Osteoblast (primary cell): ENCODE data around the gene ZFPL1. TPM values are rescaled to one million over a fixed set of nuclear protein-coding genes. Genes with fewer than 3 reads are reported as not detected.

Experiments
- DNase-seq: peaks from one replicate; pipeline ENCODE4 v3.0.0; 2011; ENCODE audit warnings: low spot score, mixed read lengths; ENCODE audit not compliant: insufficient read length; ENCODE audit errors: missing footprints
- H2AFZ ChIP-seq: 2 replicates; pipeline ENCODE4 v1.6.0; 2011; ENCODE audit warnings: mild to moderate bottlenecking, low read length
- H3K27ac ChIP-seq: 2 replicates; pipeline ENCODE4 v1.5.1; 2011; ENCODE audit warnings: mild to moderate bottlenecking, low read depth, low read length, moderate library complexity
- H3K27me3 ChIP-seq: 2 replicates; pipeline ENCODE4 v1.6.0; 2012; ENCODE audit warnings: mild to moderate bottlenecking, control low read depth, inconsistent platforms, low read length, moderate library complexity; ENCODE audit not compliant: insufficient read depth
- H3K36me3 ChIP-seq: 2 replicates; pipeline ENCODE4 v1.5.1; 2011; ENCODE audit warnings: mild to moderate bottlenecking, low read length, control low read depth, moderate library complexity; ENCODE audit not compliant: insufficient read depth
- H3K4me1 ChIP-seq: 2 replicates; pipeline ENCODE4 v1.5.1; 2011; ENCODE audit warnings: mild to moderate bottlenecking, low read length, control low read depth, moderate library complexity; ENCODE audit not compliant: insufficient read depth
- H3K4me2 ChIP-seq: 2 replicates; pipeline ENCODE4 v1.6.0; 2011; ENCODE audit warnings: mild to moderate bottlenecking, low read length; ENCODE audit not compliant: insufficient read depth
- H3K4me3 ChIP-seq: fragments of 200-600 bp; sonication (generic); 3 replicates; pipeline ENCODE4 v1.5.1; 2012; ENCODE audit warnings: mild to moderate bottlenecking, low read length, inconsistent platforms; ENCODE audit not compliant: insufficient read depth
- H3K79me2 ChIP-seq: 2 replicates; pipeline ENCODE4 v1.6.0; 2012; ENCODE audit warnings: mild to moderate bottlenecking, low read length, control low read depth, inconsistent platforms; ENCODE audit not compliant: insufficient read depth
- H3K9me3 ChIP-seq: 2 replicates; pipeline ENCODE4 v1.5.1; 2011; ENCODE audit warnings: low read depth, low read length, control low read depth
- H4K20me1 ChIP-seq: 2 replicates; pipeline ENCODE4 v1.6.0; 2012; ENCODE audit warnings: mild to moderate bottlenecking, low read length, control low read depth; ENCODE audit not compliant: insufficient read depth
- total RNA-seq: library from RNA; depleted of rRNA; stranded (reverse); fragments of >200 nt; gene quantifications from 2 replicates; pipeline ENCODE4 v1.2.3, GENCODE V29; 2012
- TF ChIP-seq, protein P1 (sequence below): IDR thresholded peaks from 2 replicates; pipeline ENCODE4 v1.5.1; 2011; ENCODE audit warnings: mild to moderate bottlenecking, low read depth, low read length, moderate library complexity; ENCODE audit errors: extremely low read depth

The ZFPL1 gene
- total RNA-seq, 1 donor, result 39.4 TPM

DNA sequence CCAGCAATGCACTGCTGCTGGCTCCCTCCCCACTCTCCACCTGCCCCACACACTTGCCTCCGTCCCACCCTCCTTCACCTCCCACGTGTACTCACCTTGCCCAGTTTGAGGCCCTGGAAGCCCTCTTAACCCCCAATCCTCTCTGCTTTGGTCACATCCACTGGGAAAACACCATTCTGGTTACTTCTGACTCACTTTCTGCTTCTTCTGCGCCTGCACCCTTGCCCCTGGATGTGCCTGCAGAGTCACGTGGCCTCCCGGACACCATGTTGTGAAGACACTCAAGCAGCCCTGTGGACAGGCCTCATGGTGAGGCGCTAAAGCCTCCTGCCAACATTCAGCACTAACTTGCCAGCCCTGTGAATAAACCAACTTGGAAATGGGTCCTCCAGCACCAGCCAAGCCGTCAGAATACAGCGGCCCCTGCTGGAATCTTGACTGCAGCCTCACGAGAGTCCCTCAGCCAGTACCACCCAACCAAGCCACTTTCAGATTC, 23.1 kb upstream of the ZFPL1 start:
- no peaks in the 10 kb centered on the region for H3K9me3 ChIP-seq
- H2AFZ ChIP-seq, result no peak overlapping the region
- no peak overlapping the region for H3K27ac ChIP-seq
- H3K36me3 ChIP-seq, result no peaks in the 10 kb centered on the region
- no peaks in the 10 kb centered on the region for H3K4me1 ChIP-seq
- H4K20me1 ChIP-seq, result no peaks in the 10 kb centered on the region
- TF ChIP-seq, protein P1, sequence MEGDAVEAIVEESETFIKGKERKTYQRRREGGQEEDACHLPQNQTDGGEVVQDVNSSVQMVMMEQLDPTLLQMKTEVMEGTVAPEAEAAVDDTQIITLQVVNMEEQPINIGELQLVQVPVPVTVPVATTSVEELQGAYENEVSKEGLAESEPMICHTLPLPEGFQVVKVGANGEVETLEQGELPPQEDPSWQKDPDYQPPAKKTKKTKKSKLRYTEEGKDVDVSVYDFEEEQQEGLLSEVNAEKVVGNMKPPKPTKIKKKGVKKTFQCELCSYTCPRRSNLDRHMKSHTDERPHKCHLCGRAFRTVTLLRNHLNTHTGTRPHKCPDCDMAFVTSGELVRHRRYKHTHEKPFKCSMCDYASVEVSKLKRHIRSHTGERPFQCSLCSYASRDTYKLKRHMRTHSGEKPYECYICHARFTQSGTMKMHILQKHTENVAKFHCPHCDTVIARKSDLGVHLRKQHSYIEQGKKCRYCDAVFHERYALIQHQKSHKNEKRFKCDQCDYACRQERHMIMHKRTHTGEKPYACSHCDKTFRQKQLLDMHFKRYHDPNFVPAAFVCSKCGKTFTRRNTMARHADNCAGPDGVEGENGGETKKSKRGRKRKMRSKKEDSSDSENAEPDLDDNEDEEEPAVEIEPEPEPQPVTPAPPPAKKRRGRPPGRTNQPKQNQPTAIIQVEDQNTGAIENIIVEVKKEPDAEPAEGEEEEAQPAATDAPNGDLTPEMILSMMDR, result peak; percentile 32
- H3K4me3 ChIP-seq, result no peak overlapping the region
- DNase-seq, result peak; percentile 71
- no peaks in the 10 kb centered on the region for H3K79me2 ChIP-seq
- peaks cover 3% of the 10 kb centered on the region for H3K27me3 ChIP-seq
- no peak overlapping the region for H3K4me2 ChIP-seq

DNA sequence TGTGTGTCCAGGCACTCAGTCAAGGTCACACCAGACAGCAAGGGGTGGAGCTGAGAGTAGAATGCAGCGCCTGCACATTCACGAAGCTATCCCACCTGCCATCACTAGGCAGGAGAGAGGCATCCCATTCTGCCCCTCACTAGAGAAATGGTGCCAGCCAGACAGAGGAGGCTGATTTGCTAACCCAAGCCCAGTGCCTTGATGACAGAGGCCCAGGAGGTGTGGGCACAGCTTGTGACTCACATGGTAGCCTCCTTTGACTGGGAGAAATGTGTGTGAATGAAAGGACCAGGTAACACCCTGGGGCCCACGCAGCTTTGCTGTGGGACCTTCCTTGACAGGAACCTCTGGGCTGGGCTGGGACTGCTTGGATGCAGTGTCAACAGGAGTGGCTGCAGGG, 20.5 kb upstream of the ZFPL1 start:
- H3K4me2 ChIP-seq, result no peak overlapping the region
- H3K27me3 ChIP-seq, result peaks cover 3% of the 10 kb centered on the region
- no peak overlapping the region for H3K27ac ChIP-seq
- H3K9me3 ChIP-seq, result no peaks in the 10 kb centered on the region
- H3K79me2 ChIP-seq, result no peaks in the 10 kb centered on the region
- peak; percentile 78 for DNase-seq
- no peak overlapping the region for H3K4me3 ChIP-seq
- H3K4me1 ChIP-seq, result no peaks in the 10 kb centered on the region
- TF ChIP-seq, protein P1, result no peak
- H2AFZ ChIP-seq, result no peak overlapping the region
- H4K20me1 ChIP-seq, result no peaks in the 10 kb centered on the region
- no peaks in the 10 kb centered on the region for H3K36me3 ChIP-seq

DNA sequence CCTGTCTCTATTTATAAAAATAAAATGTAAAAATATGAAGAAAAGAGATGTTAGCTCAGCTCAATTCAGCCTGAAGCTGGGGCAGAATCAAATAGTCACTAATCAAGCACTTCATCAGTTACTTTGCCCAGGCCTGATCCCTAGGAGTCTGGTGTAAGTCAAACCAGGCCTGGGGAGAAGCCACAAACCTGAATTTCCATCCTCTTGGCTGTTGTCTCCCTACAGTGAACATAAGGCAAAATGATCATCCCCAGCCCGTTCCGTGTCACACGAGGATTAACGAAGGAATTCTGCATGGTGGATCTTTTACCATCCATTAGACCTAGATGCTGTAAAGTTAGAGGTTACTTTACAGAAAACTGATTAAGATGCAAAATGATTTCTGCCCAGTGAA, 19.2 kb upstream of the ZFPL1 start:
- no peak overlapping the region for H3K4me2 ChIP-seq
- no peak overlapping the region for H3K4me3 ChIP-seq
- H3K36me3 ChIP-seq, result no peaks in the 10 kb centered on the region
- H3K27ac ChIP-seq, result no peak overlapping the region
- H4K20me1 ChIP-seq, result no peaks in the 10 kb centered on the region
- no peak overlapping the region for H2AFZ ChIP-seq
- TF ChIP-seq, protein P1, result no peak
- no peaks in the 10 kb centered on the region for H3K4me1 ChIP-seq
- H3K27me3 ChIP-seq, result no peaks in the 10 kb centered on the region
- no peaks in the 10 kb centered on the region for H3K79me2 ChIP-seq
- peak; percentile 3 for DNase-seq
- no peaks in the 10 kb centered on the region for H3K9me3 ChIP-seq

DNA sequence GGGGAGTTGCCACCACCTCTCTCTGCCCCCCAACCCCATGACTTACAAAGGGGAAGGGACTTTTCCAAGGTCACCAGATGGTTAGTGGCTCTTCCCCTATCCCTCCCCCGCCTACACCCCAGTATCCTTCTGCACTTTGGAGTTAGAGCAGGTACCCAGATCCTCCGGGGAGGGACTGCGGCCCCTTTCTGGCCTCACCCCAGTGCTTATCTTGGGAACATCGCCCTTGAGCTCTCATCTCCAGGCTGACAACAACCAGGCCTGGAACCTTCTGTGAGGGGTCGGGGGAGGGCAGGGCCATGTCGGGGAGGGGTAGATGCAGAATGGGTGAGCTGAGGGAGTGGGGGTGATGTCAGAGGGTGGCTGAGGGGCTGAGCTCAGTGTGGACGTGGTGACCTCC, 18.2 kb upstream of the ZFPL1 start:
- Histone ChIP-seq H3K27me3 (no peaks in the 10 kb centered on the region), H3K36me3 (no peaks in the 10 kb centered on the region), H3K27ac (no peak overlapping the region), H2AFZ (no peak overlapping the region), H3K4me1 (no peaks in the 10 kb centered on the region), H3K4me3 (no peak overlapping the region), H3K79me2 (no peaks in the 10 kb centered on the region), H4K20me1 (no peaks in the 10 kb centered on the region), H3K4me2 (no peak overlapping the region), H3K9me3 (no peaks in the 10 kb centered on the region)
- peak; percentile 25 for DNase-seq
- TF ChIP-seq, protein P1, result no peak
